GM10266 (cell line): ENCODE measurements around the gene CGREF1.
A peak's percentile ranks its signal among the peaks of the same experiment; 100 is the strongest.

Experiments
- DNase-seq: peaks from one replicate; pipeline ENCODE4 v3.0.0; 2012; ENCODE audit errors: extremely low spot score
- CTCF ChIP-seq: IDR thresholded peaks from 2 replicates; pipeline ENCODE4 v1.5.1; 2012; ENCODE audit warnings: mild to moderate bottlenecking, low read depth; ENCODE audit not compliant: control insufficient read depth, insufficient read depth; ENCODE audit errors: missing control alignments

The CGREF1 gene

DNA sequence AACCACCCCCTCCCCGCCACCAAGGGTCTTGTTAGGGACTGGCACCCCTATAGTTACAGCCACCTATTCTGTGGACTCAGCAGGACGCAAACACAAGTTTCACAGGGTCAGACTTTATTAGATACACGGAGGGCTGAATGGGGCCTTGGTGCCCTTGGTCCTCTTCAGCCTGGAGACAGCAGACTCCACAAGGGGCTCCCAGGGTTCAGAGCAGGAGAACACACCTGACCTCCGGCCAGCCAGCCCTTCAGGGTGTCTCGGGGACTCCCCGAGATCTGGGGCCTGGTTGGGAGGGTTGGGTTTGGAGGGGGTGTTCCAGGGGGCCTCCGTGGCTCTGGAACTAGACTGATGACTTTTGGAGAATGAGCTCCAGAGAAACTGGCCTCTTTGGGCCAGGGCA lies 17.8 kb upstream of the CGREF1 start:
- DNase-seq = no peak
- TF ChIP-seq CTCF = no peak

DNA sequence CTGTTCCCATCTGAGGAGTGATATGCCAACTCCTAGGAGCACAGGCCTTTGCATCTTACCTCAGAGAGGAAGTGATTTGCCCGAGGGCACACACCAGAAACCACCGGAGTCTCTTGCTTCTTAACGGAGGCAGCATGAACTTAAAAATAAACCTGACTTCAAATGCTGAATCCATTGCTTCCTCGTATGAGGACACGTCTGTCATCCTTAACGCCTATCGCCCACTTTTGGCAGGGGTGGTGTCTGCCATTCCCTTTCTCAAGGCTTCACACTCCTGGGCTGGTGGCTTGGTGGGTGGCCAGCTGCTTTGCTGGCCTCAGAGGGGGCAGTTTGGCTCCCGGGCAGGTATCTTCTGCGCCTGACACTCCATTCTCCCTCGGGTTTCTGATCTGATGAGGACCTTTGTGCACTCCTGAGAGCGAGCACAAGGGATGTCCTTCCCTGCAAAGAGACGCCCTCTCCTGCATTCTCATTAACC lies 16.6 kb upstream of the CGREF1 start:
- DNase-seq = no peak
- TF ChIP-seq CTCF = no peak

DNA sequence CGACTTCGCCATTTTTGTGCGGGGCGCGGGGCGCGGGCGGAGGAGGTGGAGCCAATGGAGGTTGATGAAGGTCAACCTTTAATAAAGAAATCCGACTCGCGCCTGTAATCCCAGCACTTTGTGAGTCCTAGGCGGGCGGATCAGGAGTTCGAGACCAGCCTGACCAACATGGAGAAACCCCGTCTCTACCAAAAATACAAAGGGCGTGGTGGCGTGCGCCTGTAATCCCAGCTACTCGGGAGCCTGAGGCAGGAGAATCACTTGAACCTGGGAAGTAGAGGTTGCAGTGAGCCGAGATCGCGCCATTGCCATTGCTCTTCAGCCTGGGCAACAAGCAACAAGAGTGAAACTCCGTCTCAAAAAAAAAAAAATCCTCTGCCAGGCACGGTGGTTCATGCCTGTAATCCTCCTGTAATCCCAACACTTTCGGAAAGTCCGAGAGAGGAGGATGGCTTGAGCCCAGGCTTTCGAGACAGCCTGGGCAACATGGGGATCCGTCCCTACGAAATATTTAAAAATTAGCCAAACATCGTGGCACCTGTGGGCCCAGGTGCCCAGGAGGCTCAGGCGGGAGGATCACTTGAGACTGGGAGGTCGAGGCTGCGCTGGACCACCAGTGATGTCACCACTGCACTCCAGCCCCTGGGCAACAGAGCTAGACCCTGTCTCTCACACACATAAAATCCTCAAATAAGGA lies 16.0 kb upstream of the CGREF1 start:
- no peak for TF ChIP-seq CTCF
- DNase-seq = no peak

- DNase-seq = peak; percentile 99
- TF ChIP-seq CTCF = peak; percentile 44
Measured at GRCh38 chr2:27133905-27134780, 15.2 kb upstream of the CGREF1 start, which contains the start of gene PREB. Gene PREB, minus strand, starts transcription at chr2:27134636. Its CDS starts 215 bp downstream, at chr2:27134421.

DNA sequence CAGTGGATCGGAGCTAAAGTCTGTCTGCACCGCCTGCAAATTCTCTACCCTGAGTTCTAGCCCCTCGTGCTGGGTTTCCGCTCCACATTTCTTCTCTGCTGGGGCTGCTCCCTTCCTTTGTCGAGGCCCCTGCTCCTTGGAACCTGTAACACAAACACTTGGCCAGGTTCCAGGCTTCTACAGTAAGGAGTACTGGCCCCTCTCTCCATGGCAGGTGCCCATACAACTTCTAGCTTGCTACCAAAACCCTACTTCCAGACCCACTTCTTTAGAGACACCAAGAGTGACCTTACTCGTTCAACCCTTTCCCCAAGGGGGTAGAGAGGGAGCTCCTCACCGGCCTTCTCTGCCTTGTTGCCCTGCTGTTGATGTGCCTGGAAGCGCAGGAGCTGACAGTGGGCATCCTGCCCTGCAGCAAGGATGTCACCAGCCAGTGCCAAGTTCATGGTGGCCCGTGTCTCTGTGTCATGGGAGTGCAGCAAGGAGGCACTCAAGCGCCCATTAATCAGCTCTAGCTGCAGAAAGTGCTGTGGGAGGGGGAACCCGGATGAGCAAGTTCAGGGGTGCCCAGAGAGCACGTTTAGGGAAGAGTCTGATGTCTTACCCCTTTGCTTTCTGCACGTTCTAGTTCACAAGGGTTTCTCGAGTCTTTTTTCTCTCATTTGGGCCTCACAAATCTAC lies 14.4 kb upstream of the CGREF1 start:
- peak; percentile 56 for DNase-seq
- peak; percentile 15 for TF ChIP-seq CTCF

DNA sequence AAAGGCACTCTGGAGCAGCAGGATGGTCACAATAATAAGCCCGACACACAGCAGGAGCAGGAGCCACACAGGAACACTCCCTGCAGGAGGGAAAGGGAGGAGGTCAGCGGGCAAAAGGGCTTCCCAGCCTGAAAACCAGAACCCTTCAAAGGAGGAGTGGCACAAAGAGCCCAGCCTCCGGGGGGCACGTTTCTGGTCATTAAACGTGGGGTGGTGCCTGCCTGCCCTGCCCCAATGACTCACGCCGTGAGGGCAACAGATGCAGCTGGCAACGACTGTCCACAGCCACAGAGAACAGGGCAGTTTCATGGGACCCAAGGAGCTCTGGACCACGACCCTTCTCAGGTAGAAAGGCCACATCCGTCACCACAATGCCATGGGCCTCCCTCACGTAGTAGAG lies 12.5 kb upstream of the CGREF1 start:
- TF ChIP-seq CTCF = no peak
- no peak for DNase-seq

DNA sequence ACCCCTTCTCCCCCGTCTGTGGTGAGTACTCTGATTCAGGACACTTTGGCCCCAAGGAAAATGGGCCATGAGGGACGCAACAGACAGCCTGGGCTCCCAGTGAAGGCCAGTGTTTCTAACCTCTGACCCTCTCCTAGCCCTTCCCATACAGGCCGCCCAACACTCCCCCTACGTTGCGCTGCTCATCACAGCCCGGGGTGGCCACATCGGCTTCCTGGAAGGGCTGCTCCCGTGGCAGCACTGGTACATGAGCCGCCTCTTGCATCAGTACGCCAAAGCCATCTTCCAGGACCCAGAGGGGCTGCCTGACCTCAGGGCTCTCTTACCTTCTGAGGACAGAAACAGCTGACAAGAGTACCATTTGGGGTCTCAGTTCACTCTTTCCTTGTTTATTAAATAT lies 11.5 kb upstream of the CGREF1 start:
- DNase-seq = no peak
- no peak for TF ChIP-seq CTCF
